GM21786 (cell line): ENCODE measurements around the gene ITSN1.
"Not testable (repeated sequence)": the region's sequence is repeated elsewhere in the genome, so short reads cannot be mapped to it uniquely, and the experiment has no call there.

Experiments
- ATAC-seq: cut with Tn5 transposase; IDR thresholded peaks from one replicate; pipeline ENCODE4 v1.9.1; 2021; ENCODE audit not compliant: unreplicated experiment

ITSN1 gene

GRCh38 chr21:33642027-33642895 is at the start of gene ITSN1:
ITSN1 (plus strand) TSS chr21:33642501; CDS start chr21:33718829, 76,328 bp downstream.
- peak; percentile 79 for ATAC-seq

GRCh38 chr21:33598051-33598450 is 44.2 kb upstream of the ITSN1 start:
- no peak for ATAC-seq

GRCh38 chr21:33608559-33608958 is 33.7 kb upstream of the ITSN1 start:
- ATAC-seq = no peak

DNA sequence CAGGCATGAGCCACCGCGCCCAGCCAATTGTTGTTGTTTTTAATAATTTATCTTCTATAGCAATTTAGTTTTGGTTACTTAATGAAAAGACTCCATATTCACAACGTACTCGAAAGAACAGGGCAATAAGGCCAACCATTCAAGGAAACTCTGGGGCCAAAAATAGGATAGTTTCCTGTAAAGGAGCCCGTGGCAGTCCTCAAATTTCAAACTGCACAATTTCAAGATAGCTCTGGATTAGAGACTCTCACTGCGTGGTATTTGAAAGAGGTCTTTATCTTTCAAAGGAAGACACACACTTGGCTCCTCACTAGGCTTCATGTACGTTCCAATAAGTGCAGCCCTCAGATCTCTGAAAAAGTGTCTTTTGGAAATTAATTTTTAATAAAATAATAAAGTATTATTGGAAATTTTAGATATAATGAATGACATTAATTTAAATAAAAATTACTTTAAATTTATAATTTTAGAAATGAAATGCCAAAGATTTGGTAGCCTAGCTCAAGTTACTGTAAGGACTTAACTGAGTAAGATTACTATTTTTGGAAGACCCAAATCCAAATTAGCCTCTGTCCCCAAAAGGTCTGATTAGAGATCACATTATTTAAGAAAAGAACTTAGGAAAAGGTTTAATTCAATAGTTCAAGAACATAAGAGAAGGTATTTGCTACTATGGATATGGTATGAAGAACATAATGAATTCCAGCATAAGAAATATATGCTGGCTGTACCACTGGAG is 31.1 kb upstream of the ITSN1 start:
- ATAC-seq = no peak

- not testable (repeated sequence) for ATAC-seq
These were observed 24.7 kb upstream of the ITSN1 start for GRCh38 chr21:33617565-33617964.

- ATAC-seq = no peak
These were observed 23.9 kb upstream of the ITSN1 start for GRCh38 chr21:33618407-33618806.

DNA sequence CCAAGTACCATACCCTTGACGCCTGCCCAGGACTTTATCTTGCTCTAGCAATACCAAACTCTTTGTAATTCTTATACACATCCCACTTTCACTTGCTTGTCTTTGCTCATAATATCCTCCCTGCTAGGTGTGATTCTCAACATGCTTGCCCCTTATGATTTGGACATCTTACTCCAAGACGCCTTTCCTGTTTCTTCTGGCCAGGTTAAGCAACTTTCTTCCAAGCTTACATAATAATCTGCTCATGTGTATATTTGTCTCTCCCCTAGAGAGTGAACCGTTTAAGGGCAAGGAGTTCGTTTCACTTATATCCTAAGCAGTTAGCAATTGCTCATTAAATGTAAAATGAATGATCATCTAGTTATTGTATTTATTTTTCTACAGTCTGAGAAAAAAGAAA is 22.6 kb upstream of the ITSN1 start:
- no peak for ATAC-seq

- ATAC-seq = no peak
These were observed 20.0 kb upstream of the ITSN1 start for GRCh38 chr21:33622253-33622652.

DNA sequence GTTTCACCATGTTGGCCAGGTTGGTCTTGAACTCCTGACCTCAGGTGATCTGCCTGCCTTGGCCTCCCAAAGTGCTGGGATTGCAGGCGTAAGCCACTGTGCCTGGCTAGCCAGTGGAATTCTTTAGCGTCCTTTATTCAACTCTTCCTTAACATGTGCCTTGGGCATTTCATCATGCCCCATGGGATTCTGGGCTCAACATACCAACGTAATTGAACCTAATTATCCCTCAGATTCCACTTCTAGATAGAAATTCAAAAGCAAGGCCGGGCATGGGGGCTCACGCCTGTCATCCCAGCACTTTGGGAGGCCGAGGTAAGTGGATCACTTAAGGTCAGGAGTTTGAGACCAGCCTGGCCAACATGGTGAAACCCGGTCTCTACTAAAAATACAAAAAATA is 16.1 kb upstream of the ITSN1 start:
- ATAC-seq = not testable (repeated sequence)

DNA sequence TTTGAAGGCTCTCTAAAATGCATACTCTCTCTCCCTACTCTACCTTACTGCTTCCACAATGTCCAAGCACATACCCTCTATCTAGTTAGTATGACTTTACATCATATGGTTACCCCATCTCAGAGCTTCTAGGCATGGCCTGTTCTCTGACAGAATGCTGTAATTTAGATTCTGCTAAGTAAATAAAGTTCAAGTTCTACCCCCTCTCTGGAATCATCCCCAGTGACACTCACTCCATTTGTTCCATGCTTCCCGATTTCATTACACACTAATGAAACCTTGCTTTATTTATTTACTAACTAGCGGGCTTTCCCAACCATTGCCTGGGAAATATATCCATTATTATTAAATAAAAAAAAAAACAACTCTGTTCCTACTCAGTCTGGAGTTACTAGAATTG is 8.0 kb upstream of the ITSN1 start:
- no peak for ATAC-seq

GRCh38 chr21:33640697-33641351 is 1.5 kb upstream of the ITSN1 start:
- ATAC-seq = no peak

GRCh38 chr21:33641352-33642026 is 812 bp upstream of the ITSN1 start, which contains the start of gene CRYZL1:
CRYZL1 (minus strand) TSS chr21:33641741; CDS start chr21:33631551, 10,190 bp downstream.
- ATAC-seq = peak; percentile 80

- no peak for ATAC-seq
These were observed 776 bp downstream of the ITSN1 start for GRCh38 chr21:33642896-33643657.

- no peak for ATAC-seq
These were observed 1.5 kb downstream of the ITSN1 start for GRCh38 chr21:33643658-33644311.

DNA sequence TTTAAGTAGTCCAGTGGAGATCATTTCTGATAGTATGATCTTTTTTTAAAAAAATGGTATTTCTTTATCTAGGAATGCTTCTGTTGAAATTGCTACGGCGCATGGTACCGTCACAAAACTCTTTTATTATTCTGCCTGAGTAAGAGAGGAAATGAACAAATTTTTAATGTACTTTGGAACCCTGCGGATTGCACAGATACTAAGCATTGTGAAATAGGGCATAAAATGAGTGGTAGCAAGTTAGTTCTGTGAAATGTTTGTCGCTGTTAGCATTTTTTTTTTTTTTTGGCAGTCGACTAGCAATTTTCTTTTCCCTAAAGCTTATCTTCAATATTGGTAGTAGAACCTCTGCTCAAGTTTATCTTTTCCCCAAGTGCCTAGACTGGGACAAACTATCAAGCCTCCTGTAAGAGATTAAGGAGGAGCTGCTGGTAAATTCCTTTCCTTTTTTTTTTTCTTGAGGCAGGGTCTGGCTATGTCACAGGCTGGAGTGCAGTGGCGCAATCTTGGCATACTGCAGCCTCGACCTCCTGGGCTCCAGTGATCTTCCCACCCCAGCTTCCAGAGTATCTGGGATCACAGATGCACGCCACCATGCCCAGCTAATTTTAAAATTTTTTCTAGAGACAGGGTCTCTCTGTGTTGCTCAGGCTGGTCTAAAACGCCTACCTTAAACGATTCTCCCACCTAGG is 2.2 kb downstream of the ITSN1 start:
- ATAC-seq = no peak

DNA sequence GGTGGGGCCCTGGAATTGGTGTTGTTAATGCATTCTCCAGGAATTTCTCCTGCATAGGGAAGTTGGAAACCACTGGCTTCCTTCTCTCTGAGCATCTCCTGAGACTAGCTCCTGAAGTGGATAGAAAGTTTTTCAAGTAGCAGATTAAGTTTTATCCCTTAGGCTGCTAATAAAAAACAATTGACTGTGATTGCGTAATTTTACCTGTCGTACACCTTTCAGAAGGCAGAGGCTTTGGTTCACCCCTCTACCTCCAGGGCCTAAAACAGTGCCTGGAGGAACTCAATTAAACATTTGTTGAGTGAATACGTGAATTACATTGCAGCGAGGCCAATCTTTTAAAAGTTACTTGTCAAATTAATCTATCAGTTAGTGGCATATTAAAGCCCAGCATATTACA is 3.4 kb downstream of the ITSN1 start:
- ATAC-seq = no peak

DNA sequence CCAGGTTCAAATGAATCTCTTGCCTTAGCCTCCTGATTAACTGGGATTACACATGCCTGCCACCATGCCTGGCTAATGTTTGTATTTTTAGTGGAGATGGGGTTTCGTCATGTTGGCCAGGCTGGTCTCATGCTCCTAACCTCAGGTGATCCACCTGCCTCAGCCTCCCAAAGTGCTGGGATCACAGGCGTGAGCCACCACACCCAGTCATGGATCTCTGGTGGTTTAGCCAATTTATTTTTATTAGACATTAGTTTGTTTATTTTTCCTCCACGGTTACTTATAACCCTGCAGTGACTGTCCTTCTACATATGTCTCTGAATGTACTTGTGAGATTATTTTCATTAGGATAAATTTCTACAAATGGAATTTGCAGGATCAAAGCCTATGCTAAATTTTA is 5.3 kb downstream of the ITSN1 start:
- ATAC-seq = no peak

GRCh38 chr21:33648555-33648954 is 6.3 kb downstream of the ITSN1 start:
- no peak for ATAC-seq

DNA sequence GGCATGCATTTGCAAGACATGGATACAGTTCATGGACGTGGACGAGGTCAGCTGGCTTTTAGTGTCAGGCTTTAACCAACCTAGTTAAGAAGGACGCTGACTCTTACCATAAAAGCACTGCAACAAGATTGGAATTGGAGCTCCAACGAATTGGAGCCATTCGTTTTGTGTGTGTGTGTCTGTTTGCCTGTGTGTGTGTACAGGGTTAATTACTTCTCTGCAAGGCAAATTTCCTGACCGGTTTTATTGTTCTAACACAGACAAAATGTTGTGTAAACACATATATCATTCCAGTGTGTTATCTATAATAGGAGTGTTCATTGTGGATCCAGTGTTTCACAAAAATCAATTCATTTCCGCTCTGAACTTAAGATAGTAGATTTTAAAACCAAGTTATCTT is 7.9 kb downstream of the ITSN1 start:
- ATAC-seq = no peak
